ENCODE data around the gene AOX1. TPM values are rescaled to one million over a fixed set of nuclear protein-coding genes. Genes with fewer than 3 reads are reported as not detected.

The AOX1 gene
- polyA plus RNA-seq, 1 of the 3 experiments (the other 2 are of a cell fraction): 3.3 TPM

DNA sequence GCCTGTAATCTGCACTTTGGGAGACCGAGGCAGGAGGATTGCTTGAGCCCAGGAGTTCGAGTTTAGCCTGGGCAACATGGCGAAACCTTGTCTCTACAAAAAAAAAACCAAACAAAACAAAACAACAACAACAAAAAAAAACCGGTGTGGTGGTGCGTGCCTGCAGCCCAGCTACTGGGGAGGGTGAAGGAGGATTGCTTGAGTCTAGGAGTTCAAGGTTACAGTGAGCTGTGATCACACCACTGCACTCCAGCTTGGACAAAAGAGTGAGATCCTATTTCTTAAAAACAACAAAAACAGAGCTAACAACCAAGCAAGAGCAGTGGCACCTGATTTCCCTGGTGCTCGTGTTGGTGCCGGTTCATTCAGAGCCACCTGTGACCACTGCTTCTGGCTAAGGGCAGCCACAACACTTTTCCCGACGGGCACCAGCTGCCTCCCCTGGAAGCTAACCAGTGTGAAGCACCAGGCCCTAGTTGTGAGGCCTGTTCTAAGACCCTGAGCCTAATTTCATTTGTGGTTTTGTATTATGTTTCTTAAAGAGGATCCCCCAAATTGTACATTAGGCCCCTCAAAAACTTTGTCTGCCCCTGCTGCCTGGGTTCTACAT lies 1.3 kb downstream of the AOX1 start (continued):
- TF ChIP-seq, protein P1, sequence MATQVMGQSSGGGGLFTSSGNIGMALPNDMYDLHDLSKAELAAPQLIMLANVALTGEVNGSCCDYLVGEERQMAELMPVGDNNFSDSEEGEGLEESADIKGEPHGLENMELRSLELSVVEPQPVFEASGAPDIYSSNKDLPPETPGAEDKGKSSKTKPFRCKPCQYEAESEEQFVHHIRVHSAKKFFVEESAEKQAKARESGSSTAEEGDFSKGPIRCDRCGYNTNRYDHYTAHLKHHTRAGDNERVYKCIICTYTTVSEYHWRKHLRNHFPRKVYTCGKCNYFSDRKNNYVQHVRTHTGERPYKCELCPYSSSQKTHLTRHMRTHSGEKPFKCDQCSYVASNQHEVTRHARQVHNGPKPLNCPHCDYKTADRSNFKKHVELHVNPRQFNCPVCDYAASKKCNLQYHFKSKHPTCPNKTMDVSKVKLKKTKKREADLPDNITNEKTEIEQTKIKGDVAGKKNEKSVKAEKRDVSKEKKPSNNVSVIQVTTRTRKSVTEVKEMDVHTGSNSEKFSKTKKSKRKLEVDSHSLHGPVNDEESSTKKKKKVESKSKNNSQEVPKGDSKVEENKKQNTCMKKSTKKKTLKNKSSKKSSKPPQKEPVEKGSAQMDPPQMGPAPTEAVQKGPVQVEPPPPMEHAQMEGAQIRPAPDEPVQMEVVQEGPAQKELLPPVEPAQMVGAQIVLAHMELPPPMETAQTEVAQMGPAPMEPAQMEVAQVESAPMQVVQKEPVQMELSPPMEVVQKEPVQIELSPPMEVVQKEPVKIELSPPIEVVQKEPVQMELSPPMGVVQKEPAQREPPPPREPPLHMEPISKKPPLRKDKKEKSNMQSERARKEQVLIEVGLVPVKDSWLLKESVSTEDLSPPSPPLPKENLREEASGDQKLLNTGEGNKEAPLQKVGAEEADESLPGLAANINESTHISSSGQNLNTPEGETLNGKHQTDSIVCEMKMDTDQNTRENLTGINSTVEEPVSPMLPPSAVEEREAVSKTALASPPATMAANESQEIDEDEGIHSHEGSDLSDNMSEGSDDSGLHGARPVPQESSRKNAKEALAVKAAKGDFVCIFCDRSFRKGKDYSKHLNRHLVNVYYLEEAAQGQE (IDR thresholded peaks at IDR 0.05; ENCODE audit: low read depth, low read length): no peak
- no peak for TF ChIP-seq TEAD4 (IDR thresholded peaks at IDR 0.05; ENCODE audit: borderline replicate concordance, insufficient read depth)
- no peak for TF ChIP-seq FOSL2 (IDR thresholded peaks at IDR 0.05; ENCODE audit: borderline replicate concordance, low read depth)

DNA sequence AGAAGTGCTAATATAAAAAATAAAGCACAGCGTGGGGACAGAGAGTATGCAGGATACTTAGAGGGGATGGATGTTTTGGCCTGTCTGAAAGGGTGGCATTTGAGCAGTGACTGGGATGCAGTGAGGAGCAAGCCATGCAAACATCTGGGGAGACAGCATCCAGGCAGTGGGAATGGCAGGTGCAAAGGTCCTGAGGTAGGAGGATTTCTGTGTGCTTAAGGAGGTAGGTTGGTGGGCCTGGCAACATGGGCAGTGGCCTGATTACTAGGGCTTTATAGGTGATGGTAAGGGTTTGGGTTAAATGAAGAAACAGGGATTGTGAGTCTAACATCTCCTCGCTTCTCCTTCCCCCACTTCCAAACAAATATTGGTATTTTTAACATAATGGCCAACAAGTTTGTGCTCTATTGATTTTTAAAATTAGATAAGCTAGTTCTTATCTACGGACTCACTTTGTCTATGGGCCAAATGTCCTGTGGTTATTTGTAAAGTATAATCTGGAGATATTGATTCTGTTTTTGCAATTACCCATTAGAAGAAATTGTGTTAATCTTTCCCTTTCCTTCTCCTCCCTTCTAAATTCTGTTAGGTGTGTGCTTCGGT lies 2.4 kb downstream of the AOX1 start:
- Histone ChIP-seq H3K4me2 (no peak overlapping the region), H4K20me1 (ENCODE audit: insufficient read depth) (no peaks in the 10 kb centered on the region), H3K27ac (ENCODE audit: low read depth in 2 of 2, low read length in 1 of 2) (no peak overlapping the region), H3K9me3 (no peaks in the 10 kb centered on the region), H3F3A (replicated peaks; ENCODE audit: insufficient read depth) (no peaks in the 10 kb centered on the region), H3K9me2 (no peaks in the 10 kb centered on the region), H2AFZ (ENCODE audit: low read depth) (no peak overlapping the region), H3K9ac (no peak overlapping the region), H3K4me3 (ENCODE audit: low read depth in 2 of 2, low read length in 1 of 2) (no peak overlapping the region), H3K27me3 (ENCODE audit: insufficient read depth) (no peaks in the 10 kb centered on the region), H3K4me1 (ENCODE audit: control insufficient read depth in 1 of 2, insufficient read depth in 2 of 2, low read depth in 1 of 2, low read length in 1 of 2) (peaks cover 0 to 5% of the 10 kb centered on the region in 2 experiments; a peak in 1 of 4 replicates), H3K79me2 (ENCODE audit: insufficient read depth) (no peaks in the 10 kb centered on the region), H3K36me3 (replicated peaks in 1 of 2; ENCODE audit: control insufficient read depth in 1 of 2, insufficient read depth in 2 of 2, low read length in 1 of 2) (peaks cover 0 to 3% of the 10 kb centered on the region in 2 experiments)
- WGBS (ENCODE audit: low lambda C conversion rate): 86% methylated on average over 4 of the region's 4 CpGs
- ChIA-PET CTCF (interaction anchor here (0.7 kb wide), 1 partner anchor 178 kb away, joined by 3 read pairs; no protein-coding TSS in a partner anchor), POLR2A (no interaction called here)
- no peak for DNase-seq
- TF ChIP-seq FOXM1 (IDR thresholded peaks at IDR 0.05; ENCODE audit: low read depth) (no peak), NFIC (IDR thresholded peaks at IDR 0.05; ENCODE audit: borderline replicate concordance) (no peak), GABPA (IDR thresholded peaks at IDR 0.05; ENCODE audit: low read depth) (no peak), NRF1 (IDR thresholded peaks at IDR 0.05; ENCODE audit: low read depth, low read length) (no peak), FOXJ3 (CRISPR knock-in tag; IDR thresholded peaks at IDR 0.05) (no peak)
- TF ChIP-seq, protein P2, sequence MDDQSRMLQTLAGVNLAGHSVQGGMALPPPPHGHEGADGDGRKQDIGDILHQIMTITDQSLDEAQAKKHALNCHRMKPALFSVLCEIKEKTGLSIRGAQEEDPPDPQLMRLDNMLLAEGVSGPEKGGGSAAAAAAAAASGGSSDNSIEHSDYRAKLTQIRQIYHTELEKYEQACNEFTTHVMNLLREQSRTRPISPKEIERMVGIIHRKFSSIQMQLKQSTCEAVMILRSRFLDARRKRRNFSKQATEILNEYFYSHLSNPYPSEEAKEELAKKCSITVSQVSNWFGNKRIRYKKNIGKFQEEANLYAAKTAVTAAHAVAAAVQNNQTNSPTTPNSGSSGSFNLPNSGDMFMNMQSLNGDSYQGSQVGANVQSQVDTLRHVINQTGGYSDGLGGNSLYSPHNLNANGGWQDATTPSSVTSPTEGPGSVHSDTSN (IDR thresholded peaks at IDR 0.05): no peak

DNA sequence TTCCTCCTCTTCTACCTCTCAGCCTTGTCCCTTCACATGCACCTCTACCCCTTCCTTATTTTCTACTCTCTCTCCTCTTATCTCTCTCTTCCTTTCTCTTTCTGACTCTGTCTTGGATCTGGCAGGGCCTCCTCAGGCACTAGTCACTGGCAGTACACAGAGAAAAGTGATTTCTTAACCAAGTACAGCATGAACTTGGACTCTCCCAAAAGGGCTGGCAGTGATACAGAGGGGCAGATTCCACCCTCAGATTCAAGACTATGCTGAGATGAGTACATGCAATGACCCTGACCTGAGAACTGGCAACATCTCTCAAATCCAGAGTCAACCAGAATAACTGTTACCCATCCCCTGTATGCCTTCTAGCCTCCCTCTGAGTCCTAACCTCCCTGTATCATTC lies 4.3 kb downstream of the AOX1 start:
- H3F3A ChIP-seq (replicated peaks; ENCODE audit: insufficient read depth): no peaks in the 10 kb centered on the region
- CTCF ChIA-PET: interaction anchor here (1.3 kb wide), 1 partner anchor 616 kb away, joined by 3 read pairs; no protein-coding TSS in a partner anchor
- peaks cover 0 to 5% of the 10 kb centered on the region in 2 experiments; a peak in 1 of 4 replicates for H3K4me1 ChIP-seq (ENCODE audit: control insufficient read depth in 1 of 2, insufficient read depth in 2 of 2, low read depth in 1 of 2, low read length in 1 of 2)
- H3K27me3 ChIP-seq (ENCODE audit: insufficient read depth): no peaks in the 10 kb centered on the region
- no peaks in the 10 kb centered on the region for H3K9me2 ChIP-seq
- no peak overlapping the region for H3K4me2 ChIP-seq
- no peak for TF ChIP-seq FOXM1 (IDR thresholded peaks at IDR 0.05; ENCODE audit: low read depth)
- no peak for TF ChIP-seq CHD2 (IDR thresholded peaks at IDR 0.05; ENCODE audit: low read length, partially characterized antibody)
- no peak for TF ChIP-seq RCOR1 (IDR thresholded peaks at IDR 0.05; ENCODE audit: low read length)
- TF ChIP-seq, protein P3, sequence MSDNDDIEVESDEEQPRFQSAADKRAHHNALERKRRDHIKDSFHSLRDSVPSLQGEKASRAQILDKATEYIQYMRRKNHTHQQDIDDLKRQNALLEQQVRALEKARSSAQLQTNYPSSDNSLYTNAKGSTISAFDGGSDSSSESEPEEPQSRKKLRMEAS (IDR thresholded peaks at IDR 0.05; ENCODE audit: low read depth): no peak
- no peak for TF ChIP-seq RAD21 (IDR thresholded peaks at IDR 0.05; ENCODE audit: low read length)
- TF ChIP-seq, protein P1 (IDR thresholded peaks at IDR 0.05; ENCODE audit: low read depth, low read length): no peak
- no peak for TF ChIP-seq GABPA (IDR thresholded peaks at IDR 0.05; ENCODE audit: low read depth)
- POLR2A ChIA-PET: no interaction called here
- H4K20me1 ChIP-seq (ENCODE audit: insufficient read depth): no peaks in the 10 kb centered on the region
- no peaks in the 10 kb centered on the region for H3K9me3 ChIP-seq
- H3K9ac ChIP-seq: no peak overlapping the region
- H3K4me3 ChIP-seq (ENCODE audit: low read depth in 2 of 2, low read length in 1 of 2): no peak overlapping the region
- DNase-seq: no peak
- no peaks in the 10 kb centered on the region for H3K36me3 ChIP-seq (replicated peaks in 1 of 2; ENCODE audit: control insufficient read depth in 1 of 2, insufficient read depth in 2 of 2, low read length in 1 of 2)
- no peaks in the 10 kb centered on the region for H3K79me2 ChIP-seq (ENCODE audit: insufficient read depth)
- no peak overlapping the region for H3K27ac ChIP-seq (ENCODE audit: low read depth in 2 of 2, low read length in 1 of 2)
- no peak overlapping the region for H2AFZ ChIP-seq (ENCODE audit: low read depth)
